DMS53 (cell line): Measurements from ENCODE around the gene BDH2.

ENCODE experiments used
- DNase-seq: peaks from one replicate; lab custom pipeline; 2025; lab: John Stamatoyannopoulos, UW

BDH2 gene

DNA sequence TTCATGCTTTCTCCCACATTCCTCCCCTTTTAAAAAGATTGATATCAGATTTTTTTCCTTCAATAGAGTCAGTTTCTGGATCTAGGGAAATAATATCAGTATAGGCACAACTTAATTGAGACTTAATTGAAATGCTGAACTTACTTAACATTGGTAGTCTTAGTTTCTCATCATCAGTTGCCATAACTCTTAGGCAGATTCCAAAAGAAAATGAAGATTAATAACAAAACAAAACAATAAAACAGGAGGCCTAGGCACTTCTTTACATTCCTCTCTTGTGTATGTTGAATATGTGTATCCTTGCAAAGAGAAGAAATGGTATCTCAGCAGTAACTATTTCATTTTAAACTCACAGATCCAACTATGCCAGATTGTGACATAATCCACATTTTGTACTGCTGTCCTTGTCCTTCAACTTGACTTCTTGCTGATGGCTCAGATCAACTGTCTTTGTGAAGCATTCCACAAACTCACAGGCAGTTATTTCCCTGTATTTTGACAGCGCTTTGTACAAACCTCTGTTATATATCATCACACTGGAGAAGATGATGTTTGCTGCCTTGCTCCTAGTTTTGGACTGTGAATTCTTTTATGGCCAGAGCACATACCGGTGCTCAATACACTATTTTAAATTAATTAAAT is 14.0 kb downstream of the BDH2 start:
- no peak for DNase-seq

DNA sequence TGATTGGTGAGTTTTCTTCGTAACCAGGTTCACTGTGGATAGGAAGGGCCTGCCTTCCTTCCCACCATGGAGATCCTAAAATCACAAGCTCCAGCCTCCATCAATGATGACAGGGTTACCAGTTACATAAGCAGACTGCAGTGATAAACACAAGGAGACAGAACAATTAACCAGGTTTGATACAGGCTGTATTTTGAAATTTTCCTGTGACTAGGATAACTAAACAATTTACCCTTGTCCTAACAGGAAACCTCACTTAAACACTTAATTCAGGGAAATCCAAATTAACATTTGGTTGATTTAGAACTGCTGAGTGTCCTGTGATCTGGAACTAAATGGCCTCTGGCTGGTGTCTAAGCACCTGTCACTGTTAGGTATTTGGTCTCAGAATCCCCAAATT is 20.0 kb downstream of the BDH2 start:
- DNase-seq, result no peak

DNA sequence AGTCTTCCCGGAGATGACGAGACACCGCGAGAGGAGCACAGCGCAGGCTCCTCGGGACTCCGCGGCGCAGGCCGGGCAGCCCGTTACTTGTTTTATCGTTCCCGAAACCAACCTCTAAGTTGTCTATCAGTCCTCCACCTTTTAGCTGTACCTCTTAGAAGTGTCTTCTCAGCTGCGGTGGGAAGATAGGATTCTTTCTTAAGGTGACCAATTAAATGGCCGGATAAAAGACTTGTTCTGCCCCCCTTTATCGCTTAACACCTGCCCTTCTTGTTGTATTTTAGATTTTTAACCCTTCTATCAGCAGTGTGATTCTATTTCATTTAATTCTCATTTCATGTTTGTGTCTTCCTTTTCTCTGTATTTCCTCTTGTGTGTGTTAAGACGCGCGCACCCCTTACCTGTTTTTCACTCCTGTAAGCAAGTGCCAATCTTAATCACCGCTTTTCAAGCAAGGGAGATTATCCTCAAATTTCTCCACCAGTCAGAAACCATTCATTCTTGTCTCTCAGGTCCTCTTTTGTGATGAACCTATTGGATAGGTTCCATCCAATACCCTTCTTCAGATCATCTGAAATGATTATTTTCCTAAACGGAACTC is 22.8 kb downstream of the BDH2 start, which contains the start of gene SLC9B2:
SLC9B2 (minus strand) TSS at position 15 of the 601 bp plus-strand sequence. CDS start 9,211 bp downstream, outside the sequence.
- DNase-seq, result peak; percentile 48

DNA sequence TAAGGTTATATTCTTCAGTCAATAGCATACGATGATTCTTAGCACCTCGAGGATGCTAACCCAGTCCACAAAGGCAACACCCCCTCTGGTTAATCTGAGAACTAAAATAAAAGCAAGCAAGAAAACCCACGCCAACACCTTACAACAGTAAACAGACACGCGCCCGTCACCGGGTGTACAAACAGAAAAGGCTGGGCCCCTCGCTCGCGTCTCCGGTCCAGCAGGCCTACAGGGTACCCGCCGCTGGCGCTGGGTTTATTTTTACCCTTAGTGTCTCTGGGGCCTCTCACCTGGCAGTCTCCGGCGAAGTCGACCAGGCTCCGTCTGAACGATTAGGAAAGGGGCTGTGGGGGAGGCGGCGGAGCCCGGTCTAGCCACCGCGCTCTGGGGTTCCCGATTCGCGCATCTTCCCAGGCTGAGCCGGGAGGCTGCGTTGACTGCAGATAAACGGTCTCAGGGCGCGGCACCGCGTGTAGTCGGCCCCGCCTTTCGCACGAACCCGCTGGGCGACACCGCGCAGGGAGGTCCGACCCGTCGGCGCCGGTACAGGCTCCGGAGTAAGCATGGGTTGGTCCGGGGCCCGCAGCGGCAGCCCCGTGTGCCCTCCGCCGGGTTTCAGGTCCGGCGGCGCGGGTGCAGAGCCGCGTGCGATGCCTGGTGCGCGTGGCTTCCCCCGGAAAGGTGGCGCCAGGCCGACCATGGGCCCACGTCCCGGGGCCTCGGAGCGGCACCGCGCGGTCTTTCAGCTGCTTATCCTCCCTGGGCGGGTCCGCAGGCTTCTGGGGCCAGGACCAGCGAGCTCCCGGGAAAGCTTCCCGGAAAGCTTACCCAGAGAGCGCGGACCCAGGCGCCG is 23.5 kb downstream of the BDH2 start:
- peak; percentile 79 for DNase-seq

GRCh38 chr4:103075435-103075893 is 24.2 kb downstream of the BDH2 start:
- DNase-seq, result peak; percentile 39

- no peak for DNase-seq
These were observed 24.7 kb downstream of the BDH2 start for GRCh38 chr4:103074744-103075434.

GRCh38 chr4:103073792-103074438 is 25.7 kb downstream of the BDH2 start:
- no peak for DNase-seq

GRCh38 chr4:103067841-103068547 is 31.6 kb downstream of the BDH2 start:
- peak; percentile 3 for DNase-seq

DNA sequence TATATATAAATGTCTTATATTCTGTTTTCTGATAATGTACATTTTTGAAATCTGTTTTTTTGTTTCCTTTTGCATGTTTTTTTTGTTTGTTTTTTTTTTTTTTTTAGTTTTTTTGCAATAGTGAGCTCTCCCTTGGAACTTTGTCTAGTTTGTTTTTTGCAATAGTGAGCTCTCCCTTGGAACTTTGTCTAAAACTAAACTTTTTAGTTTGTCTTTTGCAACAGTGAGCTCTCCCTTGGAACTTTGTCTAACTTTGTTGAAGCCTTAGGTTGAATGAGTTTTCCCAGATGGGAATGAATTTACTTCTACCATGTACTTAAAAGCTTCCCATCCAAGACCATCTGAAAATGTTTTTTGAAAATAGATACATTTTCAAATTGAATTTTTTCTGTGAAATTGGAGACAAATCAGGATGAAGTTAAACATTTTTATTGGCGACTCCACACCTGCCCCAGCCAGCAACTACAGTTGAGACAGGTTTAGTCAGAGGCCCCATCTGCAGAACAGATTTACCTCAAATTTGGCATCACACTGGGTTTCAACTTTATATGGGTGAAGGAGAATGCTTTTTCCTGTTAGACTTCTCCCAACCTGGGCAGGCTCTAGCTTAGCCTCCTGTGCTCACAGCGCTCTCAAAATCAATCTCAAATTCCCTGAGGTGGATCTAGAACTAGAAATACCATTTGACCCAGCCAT is 39.0 kb downstream of the BDH2 start:
- DNase-seq, result no peak

DNA sequence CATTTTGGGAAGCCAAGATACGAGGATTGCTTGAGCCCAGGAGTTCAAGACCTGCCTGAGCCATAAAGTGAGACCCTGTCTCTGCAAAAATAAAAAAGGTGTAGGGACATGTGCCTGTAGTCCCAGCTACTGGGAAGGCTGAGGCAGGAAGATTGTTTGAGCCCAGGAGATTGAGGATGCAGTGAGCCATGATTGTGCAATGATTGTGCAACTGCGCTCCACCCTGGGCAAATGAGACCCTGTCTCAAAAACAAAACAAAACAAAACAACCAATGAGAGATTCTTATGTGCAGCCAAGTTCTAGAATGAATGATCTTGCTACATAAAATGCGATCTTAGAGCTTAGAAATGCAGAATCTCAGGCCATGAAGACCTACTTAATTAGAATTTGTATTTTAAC is 45.6 kb downstream of the BDH2 start:
- no peak for DNase-seq

GRCh38 chr4:103052779-103053178 is 46.9 kb downstream of the BDH2 start:
- no peak for DNase-seq

- DNase-seq, result no peak
These were observed 47.5 kb downstream of the BDH2 start for GRCh38 chr4:103052145-103052544.

DNA sequence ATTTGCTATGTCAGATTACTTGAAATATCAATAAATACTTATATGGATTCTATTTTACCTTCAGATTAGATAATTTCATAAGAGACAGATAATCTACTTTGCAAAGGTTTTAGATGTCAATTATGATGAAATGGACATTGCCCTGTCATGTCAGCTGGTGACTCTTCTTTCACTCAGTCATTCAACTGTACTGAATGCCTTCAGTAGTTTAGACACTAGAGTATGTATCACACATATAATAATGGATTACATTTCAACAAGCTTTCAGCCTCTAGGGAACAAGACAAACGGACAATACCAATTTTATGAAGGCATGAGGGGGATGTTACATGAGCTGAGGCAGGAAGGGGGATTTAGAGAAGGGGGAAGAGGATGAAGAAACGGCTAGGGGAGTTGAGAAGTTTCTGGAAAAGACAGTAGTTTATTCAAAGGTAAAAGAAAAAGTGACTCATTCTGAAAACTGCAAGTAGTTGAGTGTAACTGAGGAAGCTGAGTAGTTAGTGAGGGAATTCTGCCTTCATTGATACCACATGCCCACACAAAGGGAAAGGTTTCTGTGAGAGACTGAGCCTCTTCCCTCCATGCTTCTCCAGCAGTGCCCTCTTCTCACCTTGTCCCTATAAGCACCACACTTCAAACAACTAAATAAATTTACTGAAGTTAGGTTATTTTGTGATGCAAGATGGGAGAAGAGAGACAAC is 48.7 kb downstream of the BDH2 start:
- no peak for DNase-seq

GRCh38 chr4:103046416-103047290 is 53.0 kb downstream of the BDH2 start:
- peak; percentile 65 for DNase-seq

- DNase-seq, result no peak
These were observed 55.5 kb downstream of the BDH2 start for GRCh38 chr4:103044183-103044582.

DNA sequence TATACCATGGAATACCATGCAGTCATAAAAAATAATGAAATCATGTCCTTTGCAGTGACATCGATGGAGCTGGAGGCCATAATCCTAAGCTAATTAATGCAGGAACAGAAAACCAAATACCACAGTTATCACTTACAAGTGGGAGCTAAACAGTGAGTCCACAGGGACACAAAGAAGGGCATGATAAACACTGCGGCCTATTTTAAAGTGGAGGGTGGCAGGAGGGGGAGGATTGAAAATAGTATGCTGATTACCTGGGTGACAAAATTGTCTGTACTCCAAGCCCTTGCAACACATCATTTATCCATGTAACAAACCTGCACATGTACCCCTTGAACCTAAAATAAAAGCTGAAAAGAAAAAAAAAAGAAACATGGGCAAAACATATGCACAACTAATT is 63.5 kb downstream of the BDH2 start:
- no peak for DNase-seq

GRCh38 chr4:103032574-103032973 is 67.1 kb downstream of the BDH2 start:
- DNase-seq, result peak; percentile 51

DNA sequence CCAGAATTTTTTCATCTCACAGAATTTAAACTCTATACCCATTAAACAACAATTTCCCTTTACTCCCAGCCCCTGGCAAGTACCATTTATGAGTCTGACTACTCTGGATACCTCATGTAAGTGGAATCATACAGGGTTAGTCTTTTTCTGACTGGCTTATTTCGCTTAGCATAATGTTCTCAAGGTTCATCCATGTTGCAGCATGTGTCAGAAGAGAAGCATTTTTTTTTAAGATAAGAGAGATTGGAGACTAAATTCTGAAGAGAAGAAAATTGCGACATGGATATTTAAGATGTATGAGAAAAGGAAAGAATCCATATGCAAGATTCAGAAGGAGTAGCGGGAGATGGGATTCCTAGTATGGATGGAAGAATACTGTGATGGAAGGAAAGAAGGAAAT is 68.8 kb downstream of the BDH2 start:
- no peak for DNase-seq

GRCh38 chr4:103029300-103029699 is 70.3 kb downstream of the BDH2 start:
- DNase-seq, result no peak
